Stimulated activated CD8-positive, alpha-beta memory T cell treated with anti-CD3 and anti-CD28 coated beads, Interleukin-4, amount 100 ng/mL, for 1 hour (primary cell): Measurements from ENCODE around the gene VPS50.
"Not testable (repeated sequence)": the region's sequence is repeated elsewhere in the genome, so short reads cannot be mapped to it uniquely, and the experiment has no call there.

ENCODE experiments used
- DNase-seq, 2 donors: peaks; one replicate each; pipeline ENCODE4 v3.0.0-alpha.2; 2020; ENCODE audit warnings: low read depth in 2 of 2, low spot score in 1 of 2

The VPS50 gene

GRCh38 chr7:93326291-93326690, 94.1 kb downstream of the VPS50 start:
- DNase-seq = not testable (repeated sequence)

GRCh38 chr7:93327006-93327633, 95.0 kb downstream of the VPS50 start:
- no peak for DNase-seq

GRCh38 chr7:93331706-93332105, 99.5 kb downstream of the VPS50 start:
- DNase-seq = no peak

- DNase-seq = no peak
Measured at GRCh38 chr7:93332172-93332571, 100.0 kb downstream of the VPS50 start.

- DNase-seq = no peak
Measured at GRCh38 chr7:93337052-93337451, 104.9 kb downstream of the VPS50 start.

GRCh38 chr7:93342178-93342577, 110.0 kb downstream of the VPS50 start:
- not testable (repeated sequence) for DNase-seq

- no peak for DNase-seq
Measured at GRCh38 chr7:93350338-93350737, 118.2 kb downstream of the VPS50 start.

GRCh38 chr7:93352881-93353280, 120.7 kb downstream of the VPS50 start:
- DNase-seq = no peak

- DNase-seq = no peak
Measured at GRCh38 chr7:93354815-93355214, 122.6 kb downstream of the VPS50 start.

- no peak for DNase-seq
Measured at GRCh38 chr7:93359520-93360198, 127.5 kb downstream of the VPS50 start.

GRCh38 chr7:93361853-93362252, 129.7 kb downstream of the VPS50 start:
- DNase-seq = no peak

- no peak for DNase-seq
Measured at GRCh38 chr7:93364806-93365205, 132.6 kb downstream of the VPS50 start.

- DNase-seq = no peak
Measured at GRCh38 chr7:93365341-93365740, 133.2 kb downstream of the VPS50 start.

GRCh38 chr7:93366816-93367215, 134.7 kb downstream of the VPS50 start:
- DNase-seq = no peak

GRCh38 chr7:93367254-93367653, 135.1 kb downstream of the VPS50 start:
- no peak for DNase-seq

GRCh38 chr7:93370937-93371336, 138.8 kb downstream of the VPS50 start:
- not testable (repeated sequence) for DNase-seq

GRCh38 chr7:93373537-93373936, 141.4 kb downstream of the VPS50 start:
- DNase-seq = no peak

- DNase-seq = no peak
Measured at GRCh38 chr7:93374345-93374940, 142.3 kb downstream of the VPS50 start.

GRCh38 chr7:93375603-93376002, 143.4 kb downstream of the VPS50 start:
- DNase-seq = no peak

GRCh38 chr7:93378131-93378760, 146.1 kb downstream of the VPS50 start:
- no peak for DNase-seq

GRCh38 chr7:93382362-93382761, 150.2 kb downstream of the VPS50 start:
- DNase-seq = no peak

GRCh38 chr7:93390660-93391059, 158.5 kb downstream of the VPS50 start:
- DNase-seq = no peak
